ENCODE data around the gene TBPL1. TPM values are rescaled to one million over a fixed set of nuclear protein-coding genes. Genes with fewer than 3 reads are reported as not detected.

The TBPL1 gene
- total RNA-seq, 1 donor from 2014 or later = 18.7 TPM

DNA sequence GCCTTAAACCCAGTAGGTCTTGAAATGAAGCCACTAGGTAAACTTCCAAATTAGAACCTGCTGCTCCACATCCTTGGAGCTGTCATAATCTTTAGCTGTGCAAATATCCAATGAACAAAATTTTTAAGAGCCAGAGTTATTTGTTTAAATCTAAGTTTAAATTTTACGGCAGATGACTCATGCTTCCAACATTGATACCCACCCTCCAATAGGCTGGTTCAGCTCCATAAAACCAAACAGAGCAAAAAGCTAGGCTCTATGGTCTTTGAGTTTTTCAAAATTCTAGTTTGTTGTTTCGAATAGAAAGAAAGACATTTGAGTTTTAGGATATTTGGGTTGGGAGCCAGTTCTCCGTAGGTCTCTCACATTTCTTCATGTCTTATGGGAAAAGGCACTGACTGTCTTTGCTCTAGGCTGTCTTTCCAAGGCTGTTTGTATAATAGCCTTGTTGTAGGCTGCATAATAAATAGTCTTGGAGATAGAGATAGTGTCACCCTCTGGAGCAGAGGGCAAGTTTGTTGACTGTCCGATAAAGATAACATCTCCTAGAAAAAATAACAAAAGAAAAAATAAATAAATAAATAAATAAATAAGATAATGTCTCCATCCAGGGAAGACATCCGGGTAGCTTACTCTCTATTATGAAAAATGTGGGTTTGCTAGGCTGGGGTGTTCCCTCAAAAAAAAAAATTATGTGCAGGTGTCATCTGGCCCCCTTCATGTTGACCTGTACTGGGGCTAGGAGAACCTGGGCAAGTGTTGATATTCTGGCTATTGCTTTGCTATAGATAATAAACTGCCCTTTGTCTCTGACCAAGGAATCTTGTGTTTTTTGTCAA, 62.9 kb downstream of the TBPL1 start:
- Histone ChIP-seq H3K4me1 (no peaks in the 10 kb centered on the region), H3K9me3 (no peaks in the 10 kb centered on the region), H3K4me3 (no peak overlapping the region), H3K27ac (no peak overlapping the region), H3K27me3 (no peaks in the 10 kb centered on the region), H3K36me3 (no peaks in the 10 kb centered on the region)
- TF ChIP-seq, protein P1, sequence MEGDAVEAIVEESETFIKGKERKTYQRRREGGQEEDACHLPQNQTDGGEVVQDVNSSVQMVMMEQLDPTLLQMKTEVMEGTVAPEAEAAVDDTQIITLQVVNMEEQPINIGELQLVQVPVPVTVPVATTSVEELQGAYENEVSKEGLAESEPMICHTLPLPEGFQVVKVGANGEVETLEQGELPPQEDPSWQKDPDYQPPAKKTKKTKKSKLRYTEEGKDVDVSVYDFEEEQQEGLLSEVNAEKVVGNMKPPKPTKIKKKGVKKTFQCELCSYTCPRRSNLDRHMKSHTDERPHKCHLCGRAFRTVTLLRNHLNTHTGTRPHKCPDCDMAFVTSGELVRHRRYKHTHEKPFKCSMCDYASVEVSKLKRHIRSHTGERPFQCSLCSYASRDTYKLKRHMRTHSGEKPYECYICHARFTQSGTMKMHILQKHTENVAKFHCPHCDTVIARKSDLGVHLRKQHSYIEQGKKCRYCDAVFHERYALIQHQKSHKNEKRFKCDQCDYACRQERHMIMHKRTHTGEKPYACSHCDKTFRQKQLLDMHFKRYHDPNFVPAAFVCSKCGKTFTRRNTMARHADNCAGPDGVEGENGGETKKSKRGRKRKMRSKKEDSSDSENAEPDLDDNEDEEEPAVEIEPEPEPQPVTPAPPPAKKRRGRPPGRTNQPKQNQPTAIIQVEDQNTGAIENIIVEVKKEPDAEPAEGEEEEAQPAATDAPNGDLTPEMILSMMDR (IDR thresholded peaks at IDR 0.05) = no peak
- DNase-seq = no peak
- intact Hi-C loops (cut with DNase I) = no loop called here
- ATAC-seq = no peak

DNA sequence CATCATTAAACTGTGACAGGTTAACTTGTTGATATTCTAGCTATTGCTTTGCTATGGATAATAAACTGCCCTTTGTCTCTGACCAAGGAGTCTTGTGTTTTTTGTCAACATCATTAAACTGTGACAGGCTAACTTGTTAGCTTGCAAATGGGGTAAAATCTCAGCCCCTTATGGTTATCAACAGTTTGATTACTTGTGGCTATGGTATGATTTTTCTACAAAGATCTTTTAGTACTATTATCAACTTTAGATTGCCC, 63.5 kb downstream of the TBPL1 start:
- ATAC-seq = no peak
- H3K9me3 ChIP-seq = no peaks in the 10 kb centered on the region

DNA sequence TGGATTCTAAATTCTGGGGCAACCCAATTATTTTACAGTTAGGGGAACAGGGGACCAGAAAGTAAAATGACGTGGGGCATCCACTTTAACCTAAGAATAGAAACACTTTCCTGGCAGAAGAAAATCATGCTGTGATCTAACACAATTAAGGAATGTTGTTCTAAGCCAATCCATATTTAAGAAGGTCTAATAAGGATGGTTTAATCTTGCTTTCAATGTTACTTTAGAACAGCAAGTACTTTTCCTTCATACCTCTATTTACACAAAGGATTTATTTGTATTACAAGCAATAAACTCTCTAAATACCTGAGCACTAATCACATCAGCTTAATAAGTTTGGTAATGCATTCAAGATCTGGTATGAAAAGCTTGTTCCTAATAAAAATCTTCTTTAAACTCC, 67.0 kb downstream of the TBPL1 start:
- H3K36me3 ChIP-seq = no peaks in the 10 kb centered on the region
- no peak for ATAC-seq
- H3K4me3 ChIP-seq = no peak overlapping the region

More for the DNA sequence above, 63.5 kb downstream of the TBPL1 start:
- Histone ChIP-seq H3K4me3 (no peak overlapping the region), H3K36me3 (no peaks in the 10 kb centered on the region), H3K4me1 (no peaks in the 10 kb centered on the region), H3K27ac (no peak overlapping the region), H3K27me3 (no peaks in the 10 kb centered on the region)
- DNase-seq = no peak
- TF ChIP-seq, protein P1 (IDR thresholded peaks at IDR 0.05) = no peak
- intact Hi-C loops (cut with DNase I) = no loop called here

DNA sequence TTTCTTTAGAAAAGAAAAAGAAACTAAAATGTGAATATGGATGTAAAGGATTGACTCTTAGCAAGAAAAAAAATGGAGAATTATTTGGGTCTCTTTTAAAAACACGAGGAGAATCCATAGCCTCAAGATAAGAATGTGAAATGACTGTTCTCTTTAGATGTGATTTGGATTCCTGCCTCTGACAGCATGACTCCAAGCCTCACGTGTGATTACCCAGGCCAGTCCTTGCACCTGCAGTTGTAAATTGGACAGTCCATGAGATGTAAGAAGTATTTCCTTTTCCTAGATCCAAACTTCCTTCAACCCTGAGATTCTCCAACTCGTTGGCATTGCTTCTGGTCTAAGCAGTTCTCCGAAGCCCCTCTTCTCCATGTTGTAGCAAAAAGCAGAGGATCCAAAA, 67.5 kb downstream of the TBPL1 start:
- no peaks in the 10 kb centered on the region for H3K27me3 ChIP-seq
- TF ChIP-seq, protein P1 (IDR thresholded peaks at IDR 0.05) = no peak
- no peak for ATAC-seq
- no peaks in the 10 kb centered on the region for H3K4me1 ChIP-seq
- no peak overlapping the region for H3K4me3 ChIP-seq
- DNase-seq = no peak
- H3K36me3 ChIP-seq = no peaks in the 10 kb centered on the region
- no peak overlapping the region for H3K27ac ChIP-seq
- H3K9me3 ChIP-seq = no peaks in the 10 kb centered on the region
- intact Hi-C loops (cut with DNase I) = no loop called here

More for the DNA sequence above, 67.0 kb downstream of the TBPL1 start:
- no peaks in the 10 kb centered on the region for H3K4me1 ChIP-seq
- H3K27ac ChIP-seq = no peak overlapping the region
- no peak for DNase-seq
- H3K9me3 ChIP-seq = no peaks in the 10 kb centered on the region
- H3K27me3 ChIP-seq = no peaks in the 10 kb centered on the region
- intact Hi-C loops (cut with DNase I) = no loop called here
- TF ChIP-seq, protein P1 (IDR thresholded peaks at IDR 0.05) = no peak

DNA sequence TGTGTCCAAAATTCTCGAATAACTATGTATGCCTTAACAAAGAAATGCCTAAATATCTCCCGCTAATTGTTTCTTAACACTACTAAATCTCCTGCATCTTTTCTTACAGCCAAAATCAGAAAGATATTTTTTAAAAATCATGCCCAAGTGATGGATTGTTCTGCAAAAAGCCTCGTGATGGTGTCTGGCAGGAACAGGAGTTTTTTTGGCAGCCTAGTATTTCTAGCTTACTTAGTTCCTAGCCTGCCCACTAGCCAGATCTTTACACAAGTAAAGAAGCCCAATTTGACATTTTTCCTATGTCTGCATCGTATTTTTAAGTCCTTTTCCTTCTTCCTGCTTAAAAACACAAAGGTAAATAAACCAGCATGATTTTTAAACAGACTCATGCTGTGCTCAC, 67.9 kb downstream of the TBPL1 start:
- Histone ChIP-seq H3K9me3 (no peaks in the 10 kb centered on the region), H3K36me3 (no peaks in the 10 kb centered on the region), H3K27ac (no peak overlapping the region), H3K4me3 (no peak overlapping the region), H3K27me3 (no peaks in the 10 kb centered on the region), H3K4me1 (no peaks in the 10 kb centered on the region)
- TF ChIP-seq, protein P1 (IDR thresholded peaks at IDR 0.05) = no peak
- ATAC-seq = no peak
- no peak for DNase-seq
- intact Hi-C loops (cut with DNase I) = no loop called here
